K562 (cell line): Measurements from ENCODE around the gene NAP1L1. TPM values are rescaled to one million over a fixed set of nuclear protein-coding genes. Genes with fewer than 3 reads are reported as not detected.
A peak's percentile ranks its signal among the peaks of the same experiment; 100 is the strongest.

ENCODE experiments used
- CHD7 ChIP-seq: fragments of 200-600 bp; sonication (generic); IDR thresholded peaks from one replicate; pipeline ENCODE4 v1.6.1; 2012; ENCODE audit warnings: mild to moderate bottlenecking, low read depth, low read length, inconsistent platforms
- ILK ChIP-seq: fragments of 450-650 bp; IDR thresholded peaks from 2 replicates; pipeline ENCODE4 v1.6.1; 2016; ENCODE audit warnings: missing genetic modification characterization, low read depth, mild to moderate bottlenecking, missing compliant biosample characterization, moderate library complexity, borderline replicate concordance
- NONO ChIP-seq, 2 experiments: fragments of 200-400 bp in 1 of 2; fragments of 450-650 bp in 1 of 2; formaldehyde crosslinking in 1 of 2; IDR thresholded peaks; 2 replicates each; pipeline ENCODE4 v1.6.1; 2017; ENCODE audit warnings: low read depth in 2 of 2, mild to moderate bottlenecking in 2 of 2, moderate library complexity in 2 of 2, low read length in 1 of 2
- RBFOX2 ChIP-seq: fragments of 200-400 bp; formaldehyde crosslinking; IDR thresholded peaks from 2 replicates; pipeline ENCODE4 v1.6.1; 2017; ENCODE audit warnings: low read depth, mild to moderate bottlenecking, low read length, moderate library complexity
- SRSF9 ChIP-seq: fragments of 200-400 bp; formaldehyde crosslinking; IDR thresholded peaks from 2 replicates; pipeline ENCODE4 v1.6.1; 2017; ENCODE audit warnings: low read depth, low read length, borderline replicate concordance
- TCF3 ChIP-seq: sonication (generic); formaldehyde crosslinking; IDR thresholded peaks from 2 replicates; pipeline ENCODE4 v1.4.0; 2020; ENCODE audit warnings: mild to moderate bottlenecking, missing genetic modification reagents
- ZNF584 ChIP-seq: fragments of 200-800 bp; sonication (Bioruptor generic); IDR thresholded peaks from 2 replicates; pipeline ENCODE4 v1.6.1; 2016; ENCODE audit warnings: low read depth, mild to moderate bottlenecking, missing genetic modification characterization, missing compliant biosample characterization
- ZNF766 ChIP-seq: fragments of 200-800 bp; sonication (Bioruptor generic); conservative IDR thresholded peaks from 2 replicates; pipeline ENCODE4 v1.6.1; 2016; ENCODE audit warnings: missing genetic modification characterization, missing compliant biosample characterization
- ZNF778 ChIP-seq: fragments of 450-650 bp; formaldehyde crosslinking; IDR thresholded peaks from 2 replicates; pipeline ENCODE4 v1.4.0; 2020; ENCODE audit warnings: mild to moderate bottlenecking, moderate library complexity
- ZNF79 ChIP-seq: fragments of 250-450 bp; sonication (Bioruptor Pico); IDR thresholded peaks from 2 replicates; pipeline ENCODE4 v1.4.0; 2020; ENCODE audit warnings: low read depth, mild to moderate bottlenecking, moderate library complexity
- polyA plus RNA-seq, 8 experiments: library from polyadenylated mRNA; depleted of rRNA in 4 of 8; stranded (reverse) in 5 of 8; unstranded in 3 of 8; fragments of >200 nt; fragmentation: Nextera tagmentation in 2 of 8; fragmentation: Illumina TruSeq in 1 of 8; extraction: Ambion mirVana in 2 of 8; extraction: Trizol in 1 of 8; gene quantifications; 2 replicates each; pipeline versions ENCODE4 v1.2.1 to v1.2.3, GENCODE V29; 2011 to 2014; ENCODE audit warnings: inconsistent platforms in 1 of 8, missing spikeins in 1 of 8
- total RNA-seq, 7 experiments: library from RNA; depleted of rRNA in 6 of 7; stranded (reverse); fragments of >200 nt in 6 of 7; fragmentation: Illumina TruSeq in 2 of 7; extraction: Trizol in 2 of 7; gene quantifications; 2 replicates each; pipeline versions ENCODE4 v1.2.1 to v1.2.3, GENCODE V29; 2011 to 2021; ENCODE audit warnings: low replicate concordance in 1 of 7
- TF ChIP-seq, protein P1 (sequence below): fragments of 250-450 bp; sonication (Bioruptor Pico); IDR thresholded peaks from 2 replicates; pipeline ENCODE4 v1.8.0; 2021; ENCODE audit warnings: mild to moderate bottlenecking, moderate library complexity
- TF ChIP-seq, protein P2 (sequence below), 2 experiments: fragments of 250-450 bp in 1 of 2; fragments of 450-650 bp in 1 of 2; sonication (Bioruptor Pico) in 1 of 2; IDR thresholded peaks; 2 replicates each; pipeline versions ENCODE4 v1.6.1 to v1.8.0; 2016 to 2021; ENCODE audit warnings: mild to moderate bottlenecking in 2 of 2, moderate library complexity in 2 of 2, missing compliant biosample characterization in 1 of 2, missing genetic modification characterization in 1 of 2

The NAP1L1 gene
- total and polyA plus RNA-seq, 9 of the 15 experiments (the other 6 are each of a cell fraction or from before 2014, with no cell fraction given) = 287 to 747 (median 450) TPM

- no peak for TF ChIP-seq CHD7
- TF ChIP-seq ZNF778 (CRISPR knock-in tag) = no peak
- no peak for TF ChIP-seq ZNF766 (CRISPR knock-in tag)
- TF ChIP-seq TCF3 (CRISPR knock-in tag) = peak; percentile 52; the same call in 1 of the 2 replicates
- no peak for TF ChIP-seq ILK (tag)
- TF ChIP-seq, protein P1, sequence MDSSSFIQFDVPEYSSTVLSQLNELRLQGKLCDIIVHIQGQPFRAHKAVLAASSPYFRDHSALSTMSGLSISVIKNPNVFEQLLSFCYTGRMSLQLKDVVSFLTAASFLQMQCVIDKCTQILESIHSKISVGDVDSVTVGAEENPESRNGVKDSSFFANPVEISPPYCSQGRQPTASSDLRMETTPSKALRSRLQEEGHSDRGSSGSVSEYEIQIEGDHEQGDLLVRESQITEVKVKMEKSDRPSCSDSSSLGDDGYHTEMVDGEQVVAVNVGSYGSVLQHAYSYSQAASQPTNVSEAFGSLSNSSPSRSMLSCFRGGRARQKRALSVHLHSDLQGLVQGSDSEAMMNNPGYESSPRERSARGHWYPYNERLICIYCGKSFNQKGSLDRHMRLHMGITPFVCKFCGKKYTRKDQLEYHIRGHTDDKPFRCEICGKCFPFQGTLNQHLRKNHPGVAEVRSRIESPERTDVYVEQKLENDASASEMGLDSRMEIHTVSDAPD (CRISPR knock-in tag) = no peak
- TF ChIP-seq NONO (IDR thresholded peaks at IDR 0.05; ENCODE audit: low read depth in 2 of 2, low read length in 1 of 2) = peak in 1 of 2 experiments; percentile 71; a peak in 1 of 4 replicates
- TF ChIP-seq, protein P2, sequence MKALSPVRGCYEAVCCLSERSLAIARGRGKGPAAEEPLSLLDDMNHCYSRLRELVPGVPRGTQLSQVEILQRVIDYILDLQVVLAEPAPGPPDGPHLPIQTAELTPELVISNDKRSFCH (CRISPR knock-in tag; IDR thresholded peaks at IDR 0.05) = no peak
- TF ChIP-seq, protein P2 (tag; IDR thresholded peaks at IDR 0.05) = 0 out of 2 replicates have a peak, but pooled peaks have one; percentile 2
- TF ChIP-seq SRSF9 = no peak
- TF ChIP-seq ZNF79 (CRISPR knock-in tag) = no peak
- TF ChIP-seq ZNF584 (CRISPR knock-in tag) = no peak
- peak; percentile 92 for TF ChIP-seq RBFOX2
Measured at GRCh38 chr12:76031414-76032042, 53.0 kb downstream of the NAP1L1 start, which contains the start of gene PHLDA1 (continued).
